Trophoblast cell (in vitro differentiated cells and primary cell): Measurements from ENCODE around the gene VWC2L.

Source experiments
- DNase-seq, 2 donors: peaks; one replicate each; pipeline ENCODE4 v3.0.0-alpha.2; 2016
- H2AFZ ChIP-seq: 2 replicates; pipeline ENCODE4 v1.6.1; 2013; ENCODE audit warnings: low read length, moderate library complexity, mild to moderate bottlenecking; ENCODE audit not compliant: insufficient read depth, poor library complexity
- H2AK5ac ChIP-seq: 2 replicates; pipeline ENCODE4 v1.6.1; 2013; ENCODE audit warnings: mild to moderate bottlenecking, low read length
- H2BK120ac ChIP-seq: 2 replicates; pipeline ENCODE4 v1.6.1; 2013; ENCODE audit warnings: low read length, mild to moderate bottlenecking, moderate library complexity; ENCODE audit not compliant: insufficient read depth, poor library complexity
- H2BK12ac ChIP-seq: 2 replicates; pipeline ENCODE4 v1.6.1; 2013; ENCODE audit warnings: mild to moderate bottlenecking, low read length, moderate library complexity
- H2BK5ac ChIP-seq: 2 replicates; pipeline ENCODE4 v1.6.1; 2013; ENCODE audit warnings: low read length, low read depth, moderate library complexity, mild to moderate bottlenecking; ENCODE audit not compliant: poor library complexity
- H3K14ac ChIP-seq: 2 replicates; pipeline ENCODE4 v1.6.1; 2013; ENCODE audit warnings: mild to moderate bottlenecking, low read length
- H3K18ac ChIP-seq: 2 replicates; pipeline ENCODE4 v1.6.1; 2013; ENCODE audit warnings: mild to moderate bottlenecking, low read length
- H3K23ac ChIP-seq: 2 replicates; pipeline ENCODE4 v1.6.1; 2013; ENCODE audit warnings: low read length
- H3K27ac ChIP-seq: 2 replicates; pipeline ENCODE4 v1.5.1; 2013; ENCODE audit warnings: low read depth, mild to moderate bottlenecking, inconsistent platforms, low read length, moderate library complexity
- H3K27me3 ChIP-seq: 2 replicates; pipeline ENCODE4 v1.6.1; 2013; ENCODE audit warnings: inconsistent platforms, mild to moderate bottlenecking, low read length, moderate library complexity; ENCODE audit not compliant: insufficient read depth
- H3K36me3 ChIP-seq, 2 experiments: 1 replicate in 1 of 2; 2 replicates in 1 of 2; pipeline ENCODE4 v1.6.1; 2013; ENCODE audit warnings: low read length in 2 of 2, mild to moderate bottlenecking in 2 of 2, moderate library complexity in 1 of 2; ENCODE audit not compliant: insufficient read depth in 2 of 2, control insufficient read depth in 1 of 2
- H3K4ac ChIP-seq: 2 replicates; pipeline ENCODE4 v1.6.1; 2013; ENCODE audit warnings: low read depth, mild to moderate bottlenecking, low read length, moderate library complexity
- H3K4me1 ChIP-seq, 2 experiments: 1 replicate in 1 of 2; 2 replicates in 1 of 2; pipeline ENCODE4 v1.6.1; 2013; ENCODE audit warnings: low read length in 2 of 2, mild to moderate bottlenecking in 2 of 2, moderate library complexity in 1 of 2; ENCODE audit not compliant: insufficient read depth in 2 of 2, control insufficient read depth in 1 of 2
- H3K4me2 ChIP-seq: 2 replicates; pipeline ENCODE4 v1.6.1; 2013; ENCODE audit warnings: inconsistent platforms, mild to moderate bottlenecking, low read length, moderate library complexity
- H3K4me3 ChIP-seq: 2 replicates; pipeline ENCODE4 v1.5.1; 2013; ENCODE audit warnings: mild to moderate bottlenecking, low read depth, low read length, inconsistent platforms
- H3K79me1 ChIP-seq: one replicate; pipeline ENCODE4 v1.6.1; 2013; ENCODE audit warnings: low read length
- H3K79me2 ChIP-seq: 2 replicates; pipeline ENCODE4 v1.6.1; 2013; ENCODE audit warnings: low read length, mild to moderate bottlenecking; ENCODE audit not compliant: control insufficient read depth, insufficient read depth, poor library complexity
- H3K9ac ChIP-seq: 2 replicates; pipeline ENCODE4 v1.6.1; 2013; ENCODE audit warnings: mild to moderate bottlenecking, low read length
- H3K9me3 ChIP-seq: 2 replicates; pipeline ENCODE4 v1.6.1; 2013; ENCODE audit warnings: low read depth, mild to moderate bottlenecking, control low read depth, inconsistent platforms, low read length; ENCODE audit not compliant: insufficient read depth
- H4K12ac ChIP-seq: 2 replicates; pipeline ENCODE4 v1.6.1; 2013; ENCODE audit warnings: low read depth, mild to moderate bottlenecking, low read length, moderate library complexity
- H4K8ac ChIP-seq: 2 replicates; pipeline ENCODE4 v1.6.1; 2013; ENCODE audit warnings: low read depth, mild to moderate bottlenecking, low read length, moderate library complexity
- H4K91ac ChIP-seq: one replicate; pipeline ENCODE4 v1.6.1; 2013; ENCODE audit warnings: low read depth, mild to moderate bottlenecking, low read length, moderate library complexity
- WGBS: extraction: QIAGEN DNeasy Blood & Tissue Kit; methylation state at CpG from one replicate; pipeline ENCODE4 v1.1.7; 2013; ENCODE audit warnings: missing lambda C conversion rate; ENCODE audit not compliant: insufficient read length, insufficient coverage; ENCODE audit errors: extremely low coverage; 5-methylcytosine and 5-hydroxymethylcytosine counted together

The VWC2L gene

GRCh38 chr2:214395040-214395439 lies 15.8 kb upstream of the VWC2L start:
- whole genome bisulfite sequencing, result no CpG with 5 or more reads among the region's 1 CpG

GRCh38 chr2:214401580-214401979 lies 9.3 kb upstream of the VWC2L start:
- no peak overlapping the region for H4K12ac ChIP-seq
- no peak overlapping the region for H3K4me2 ChIP-seq
- no peaks in the 10 kb centered on the region for H3K79me1 ChIP-seq
- H3K9me3 ChIP-seq, result no peaks in the 10 kb centered on the region
- H2AK5ac ChIP-seq, result no peak overlapping the region
- no peak overlapping the region for H2BK120ac ChIP-seq
- no peaks in the 10 kb centered on the region for H3K27me3 ChIP-seq
- H3K4me3 ChIP-seq, result no peak overlapping the region
- no CpG with 5 or more reads among the region's 2 CpGs for WGBS
- H3K27ac ChIP-seq, result no peak overlapping the region
- no peak overlapping the region for H4K91ac ChIP-seq
- H3K18ac ChIP-seq, result no peak overlapping the region
- H3K23ac ChIP-seq, result no peak overlapping the region
- H4K8ac ChIP-seq, result no peak overlapping the region
- H3K36me3 ChIP-seq, result no peaks in the 10 kb centered on the region
- no peak overlapping the region for H3K14ac ChIP-seq
- no peak overlapping the region for H3K9ac ChIP-seq
- no peak overlapping the region for H2AFZ ChIP-seq
- H2BK5ac ChIP-seq, result no peak overlapping the region
- no peak for DNase-seq
- no peaks in the 10 kb centered on the region for H3K79me2 ChIP-seq
- H3K4me1 ChIP-seq, result no peaks in the 10 kb centered on the region
- no peak overlapping the region for H2BK12ac ChIP-seq
- no peak overlapping the region for H3K4ac ChIP-seq

More at GRCh38 chr2:214395040-214395439, 15.8 kb upstream of the VWC2L start:
- no peak overlapping the region for H3K4me2 ChIP-seq
- no peak overlapping the region for H3K4me3 ChIP-seq
- H2BK120ac ChIP-seq, result no peak overlapping the region
- no peaks in the 10 kb centered on the region for H3K4me1 ChIP-seq
- H3K27me3 ChIP-seq, result no peaks in the 10 kb centered on the region
- H3K36me3 ChIP-seq, result no peaks in the 10 kb centered on the region
- H3K18ac ChIP-seq, result no peak overlapping the region
- H2AFZ ChIP-seq, result no peak overlapping the region
- H4K91ac ChIP-seq, result no peak overlapping the region
- no peak overlapping the region for H3K14ac ChIP-seq
- H3K9ac ChIP-seq, result no peak overlapping the region
- H2AK5ac ChIP-seq, result no peak overlapping the region
- H3K27ac ChIP-seq, result no peak overlapping the region
- no peaks in the 10 kb centered on the region for H3K79me2 ChIP-seq
- no peak overlapping the region for H4K8ac ChIP-seq
- H2BK12ac ChIP-seq, result no peak overlapping the region
- no peak overlapping the region for H4K12ac ChIP-seq
- no peak overlapping the region for H3K23ac ChIP-seq
- H3K4ac ChIP-seq, result no peak overlapping the region
- H2BK5ac ChIP-seq, result no peak overlapping the region
- no peaks in the 10 kb centered on the region for H3K79me1 ChIP-seq
- no peak for DNase-seq
- no peaks in the 10 kb centered on the region for H3K9me3 ChIP-seq

GRCh38 chr2:214410128-214410775 lies 602 bp upstream of the VWC2L start:
- Histone ChIP-seq H2BK5ac (no peak overlapping the region), H3K23ac (no peak overlapping the region), H3K4me1 (no peaks in the 10 kb centered on the region), H3K14ac (no peak overlapping the region), H3K27me3 (no peaks in the 10 kb centered on the region), H3K9ac (peak overlapping the region; percentile 66), H4K12ac (no peak overlapping the region), H3K4me3 (no peak overlapping the region), H3K18ac (no peak overlapping the region), H3K36me3 (no peaks in the 10 kb centered on the region), H4K91ac (no peak overlapping the region), H3K4ac (no peak overlapping the region), H3K79me2 (no peaks in the 10 kb centered on the region), H4K8ac (no peak overlapping the region), H3K27ac (no peak overlapping the region), H2AFZ (no peak overlapping the region), H2BK12ac (no peak overlapping the region), H2AK5ac (no peak overlapping the region), H3K79me1 (no peaks in the 10 kb centered on the region), H2BK120ac (no peak overlapping the region), H3K4me2 (no peak overlapping the region), H3K9me3 (peaks cover 1% of the 10 kb centered on the region)
- no peak for DNase-seq
- WGBS, result no CpG with 5 or more reads among the region's 13 CpGs

- no peaks in the 10 kb centered on the region for H3K79me2 ChIP-seq
- no peak overlapping the region for H2BK120ac ChIP-seq
- H3K27me3 ChIP-seq, result no peaks in the 10 kb centered on the region
- no peak overlapping the region for H3K4me2 ChIP-seq
- WGBS, result no CpG with 5 or more reads among the region's 1 CpG
- H2BK5ac ChIP-seq, result no peak overlapping the region
- no peak overlapping the region for H2AK5ac ChIP-seq
- H3K14ac ChIP-seq, result no peak overlapping the region
- H3K4me1 ChIP-seq, result no peaks in the 10 kb centered on the region
- H2BK12ac ChIP-seq, result no peak overlapping the region
- H3K18ac ChIP-seq, result no peak overlapping the region
- no peak overlapping the region for H2AFZ ChIP-seq
- no peak overlapping the region for H3K23ac ChIP-seq
- no peak overlapping the region for H4K8ac ChIP-seq
- H3K36me3 ChIP-seq, result no peaks in the 10 kb centered on the region
- H3K4me3 ChIP-seq, result no peak overlapping the region
- DNase-seq, result no peak
- no peak overlapping the region for H3K27ac ChIP-seq
- H3K79me1 ChIP-seq, result no peaks in the 10 kb centered on the region
- H4K12ac ChIP-seq, result no peak overlapping the region
- H3K4ac ChIP-seq, result no peak overlapping the region
- no peak overlapping the region for H4K91ac ChIP-seq
- peaks cover 1% of the 10 kb centered on the region for H3K9me3 ChIP-seq
- H3K9ac ChIP-seq, result no peak overlapping the region
Observed at GRCh38 chr2:214412679-214413078, 1.8 kb downstream of the VWC2L start.
